Thyroid gland (tissue), 4 donors: ENCODE measurements around the gene KDM2B.

Experiments used
- CTCF ChIP-seq, 6 experiments: fragments of 200-600 bp in 3 of 6; fragments of 450-650 bp in 3 of 6; sonication (generic) in 3 of 6; IDR thresholded peaks; one replicate each; pipeline ENCODE4 v1.5.1; 2016 to 2019; ENCODE audit warnings: antibody characterized with exemption in 6 of 6, mild to moderate bottlenecking in 2 of 6, inconsistent platforms in 1 of 6, moderate library complexity in 1 of 6
- POLR2A ChIP-seq, 2 donors: fragments of 450-650 bp; IDR thresholded peaks; one replicate each; pipeline ENCODE4 v1.6.1; 2017; ENCODE audit warnings: antibody characterized with exemption in 2 of 2, mild to moderate bottlenecking in 2 of 2, moderate library complexity in 1 of 2

DNA sequence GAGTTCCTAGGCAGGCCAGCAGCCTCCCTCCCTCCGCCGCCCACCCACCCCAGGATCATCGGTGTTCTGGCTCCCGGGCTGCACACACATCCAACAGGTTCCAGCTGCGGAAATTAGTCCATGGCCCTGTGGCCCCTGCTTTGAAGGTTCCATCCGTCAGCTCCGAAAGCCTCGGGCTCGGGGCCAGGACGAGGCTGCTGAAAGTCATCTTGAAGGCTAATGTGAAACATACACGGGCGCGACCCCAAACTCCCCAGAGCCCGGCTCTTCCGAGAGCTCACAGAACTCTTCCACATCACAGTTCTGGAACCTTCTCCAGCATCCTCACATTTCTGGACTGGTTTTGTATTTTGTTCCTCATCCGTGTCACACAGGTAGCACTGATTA lies 19.8 kb downstream of the KDM2B start:
- no peak for TF ChIP-seq POLR2A (IDR thresholded peaks at IDR 0.05)
- TF ChIP-seq CTCF (IDR thresholded peaks at IDR 0.05): no peak
